Measurements from ENCODE around the gene SPTLC1. TPM values are rescaled to one million over a fixed set of nuclear protein-coding genes. Genes with fewer than 3 reads are reported as not detected.

The SPTLC1 gene
- total RNA-seq, 2 donors from 2014 or later: 34.9 to 36.1 TPM

DNA sequence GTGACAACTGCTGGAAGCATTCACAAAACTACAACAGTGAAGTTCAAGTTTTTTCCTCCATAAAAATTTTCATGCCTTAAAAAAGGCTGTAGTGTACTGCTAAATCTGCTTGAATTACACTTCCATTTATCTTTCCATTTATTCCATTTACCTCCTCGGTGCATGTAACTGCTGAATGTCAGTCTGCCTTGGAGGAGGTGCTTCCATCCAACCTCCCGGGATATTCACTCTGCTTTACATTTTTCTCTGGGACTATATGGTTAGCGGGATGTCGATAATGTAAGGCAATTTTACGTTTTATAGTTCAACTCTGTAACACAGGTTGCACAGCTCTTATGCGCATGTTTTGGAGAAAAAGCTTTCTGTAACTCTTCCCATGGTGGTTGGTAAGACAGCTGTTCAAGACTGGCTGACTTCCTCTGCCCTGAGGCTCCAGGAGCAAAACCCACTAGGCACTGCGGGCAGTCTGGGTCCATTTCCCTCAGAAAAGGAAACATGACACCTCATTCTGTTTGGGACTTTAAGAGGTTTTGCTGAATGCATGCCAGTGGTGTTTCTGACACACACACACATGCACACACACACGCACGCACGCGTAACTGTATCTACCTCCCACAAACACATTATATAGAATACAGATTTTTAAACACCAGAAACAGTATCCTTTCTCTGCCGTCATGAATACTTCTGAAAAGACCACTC, 66.1 kb downstream of the SPTLC1 start:
- Histone ChIP-seq H3K27ac (no peak overlapping the region), H3K36me3 (replicated peaks in 1 of 2; ENCODE audit: insufficient read depth in 1 of 2, low read depth in 2 of 2) (peaks cover 20 to 23% of the 10 kb centered on the region in 2 donors), H3K4me3 (no peak overlapping the region), H3K4me1 (no peaks in the 10 kb centered on the region), H3K9me3 (no peaks in the 10 kb centered on the region), H3K27me3 (no peaks in the 10 kb centered on the region)
- ATAC-seq (no peak), DNase-seq (no peak)
- WGBS, 2 donors: 95 to 97% methylated on average over 12 of the region's 12 CpGs
- TF ChIP-seq CTCF (IDR thresholded peaks at IDR 0.05) (no peak), POLR2A (IDR thresholded peaks at IDR 0.05) (no peak)
- intact Hi-C loops (cut with DNase I): no loop called here

DNA sequence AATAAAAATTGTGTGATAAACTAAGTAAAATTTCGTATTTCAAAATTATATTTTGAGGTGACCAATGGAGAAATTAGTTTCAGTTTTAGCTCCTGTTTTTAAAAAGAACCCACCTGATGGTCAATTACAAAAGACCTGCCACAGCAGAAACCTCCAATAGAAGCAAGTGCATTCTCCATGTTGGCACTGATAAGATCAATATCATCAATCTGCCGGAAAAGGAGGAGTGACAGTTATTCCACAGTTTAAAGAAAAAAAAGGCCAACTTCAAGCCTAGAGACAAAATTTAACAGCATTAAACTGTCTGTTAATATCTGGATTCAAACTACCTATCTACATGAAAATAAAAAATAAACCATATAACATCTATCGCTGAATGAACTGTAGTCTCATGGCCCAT, 67.7 kb downstream of the SPTLC1 start:
- no peaks in the 10 kb centered on the region for H3K9me3 ChIP-seq
- intact Hi-C loops (cut with DNase I): no loop called here
- H3K27me3 ChIP-seq: no peaks in the 10 kb centered on the region
- H3K27ac ChIP-seq: no peak overlapping the region
- no peak for DNase-seq
- 95 to 98% methylated on average over 3 of the region's 3 CpGs for WGBS, 2 donors
- H3K4me1 ChIP-seq: no peaks in the 10 kb centered on the region
- peaks cover 24 to 35% of the 10 kb centered on the region in 2 donors for H3K36me3 ChIP-seq (replicated peaks in 1 of 2; ENCODE audit: insufficient read depth in 1 of 2, low read depth in 2 of 2)
- TF ChIP-seq POLR2A (IDR thresholded peaks at IDR 0.05) (no peak), CTCF (IDR thresholded peaks at IDR 0.05) (no peak)
- H3K4me3 ChIP-seq: no peak overlapping the region
- no peak for ATAC-seq

- TF ChIP-seq POLR2A (IDR thresholded peaks at IDR 0.05) (no peak), CTCF (IDR thresholded peaks at IDR 0.05) (no peak)
- 80 to 85% methylated on average over 3 of the region's 3 CpGs for WGBS, 2 donors
- ATAC-seq (no peak), DNase-seq (no peak)
- no peak overlapping the region for H3K4me3 ChIP-seq
- intact Hi-C loops (cut with DNase I): no loop called here
- no peaks in the 10 kb centered on the region for H3K27me3 ChIP-seq
- no peaks in the 10 kb centered on the region for H3K4me1 ChIP-seq
- H3K9me3 ChIP-seq: no peaks in the 10 kb centered on the region
- peaks cover 24 to 35% of the 10 kb centered on the region in 2 donors for H3K36me3 ChIP-seq (replicated peaks in 1 of 2; ENCODE audit: insufficient read depth in 1 of 2, low read depth in 2 of 2)
- H3K27ac ChIP-seq: no peak overlapping the region
These were observed 68.5 kb downstream of the SPTLC1 start for GRCh38 chr9:92046676-92047075.

- no peak for DNase-seq
- WGBS, 2 donors: 93 to 94% methylated on average over 2 of the region's 2 CpGs
- H3K4me3 ChIP-seq: no peak overlapping the region
- no peaks in the 10 kb centered on the region for H3K9me3 ChIP-seq
- intact Hi-C loops (cut with DNase I): no loop called here
- H3K27me3 ChIP-seq: no peaks in the 10 kb centered on the region
- no peak overlapping the region for H3K27ac ChIP-seq
- no peaks in the 10 kb centered on the region for H3K4me1 ChIP-seq
- ATAC-seq: no peak
- TF ChIP-seq POLR2A (IDR thresholded peaks at IDR 0.05) (no peak), CTCF (IDR thresholded peaks at IDR 0.05) (no peak)
- peaks cover 18 to 33% of the 10 kb centered on the region in 2 donors for H3K36me3 ChIP-seq (replicated peaks in 1 of 2; ENCODE audit: insufficient read depth in 1 of 2, low read depth in 2 of 2)
These were observed 70.3 kb downstream of the SPTLC1 start for GRCh38 chr9:92044936-92045335.

GRCh38 chr9:92043002-92043401, 72.2 kb downstream of the SPTLC1 start:
- H3K4me3 ChIP-seq: no peak overlapping the region
- WGBS, 2 donors: 94 to 97% methylated on average over 3 of the region's 3 CpGs
- TF ChIP-seq CTCF (IDR thresholded peaks at IDR 0.05) (no peak), POLR2A (IDR thresholded peaks at IDR 0.05) (no peak)
- intact Hi-C loops (cut with DNase I): no loop called here
- no peaks in the 10 kb centered on the region for H3K9me3 ChIP-seq
- no peaks in the 10 kb centered on the region for H3K27me3 ChIP-seq
- H3K4me1 ChIP-seq: no peaks in the 10 kb centered on the region
- H3K27ac ChIP-seq: no peak overlapping the region
- ATAC-seq (no peak), DNase-seq (no peak)
- H3K36me3 ChIP-seq (replicated peaks in 1 of 2; ENCODE audit: insufficient read depth in 1 of 2, low read depth in 2 of 2): peaks cover 16 to 24% of the 10 kb centered on the region in 2 donors

All from body of pancreas (tissue), 4 donors.